Measurements from ENCODE around the gene SPEN. TPM values are rescaled to one million over a fixed set of nuclear protein-coding genes. Genes with fewer than 3 reads are reported as not detected.

Gene SPEN
- total RNA-seq, 2 experiments from 2014 or later: 73.5 to 76.7 TPM

- H3K27me3 Mint-ChIP-seq: no peaks in the 10 kb centered on the region
- POLR2A ChIA-PET: no interaction called here
- peaks cover 37% of the 10 kb centered on the region for H3K4me1 Mint-ChIP-seq (ENCODE audit: low read depth)
- H3K27ac ChIP-seq (ENCODE audit: low read depth in 1 of 2, low read length in 2 of 2): no peak overlapping the region
- no peak for DNase-seq
- H3K4me1 ChIP-seq (ENCODE audit: insufficient read depth, low read length): peaks cover 42% of the 10 kb centered on the region
- peak overlapping the region; percentile 39 for H3K27ac Mint-ChIP-seq
- H3K9me3 ChIP-seq (ENCODE audit: control insufficient read depth in 1 of 2, insufficient read depth in 1 of 2, low read length in 2 of 2): no peaks in the 10 kb centered on the region
- ATAC-seq (ENCODE audit: poor library complexity): no peak
- no peak for TF ChIP-seq CTCF (IDR thresholded peaks at IDR 0.05)
- no peaks in the 10 kb centered on the region for H3K27me3 ChIP-seq (ENCODE audit: control insufficient read depth in 1 of 2, insufficient read depth in 2 of 2, low read length in 2 of 2)
- CTCF ChIA-PET: no interaction called here
- H3K36me3 Mint-ChIP-seq (ENCODE audit: low read depth): peaks cover 55% of the 10 kb centered on the region
- H3K9me3 Mint-ChIP-seq: no peaks in the 10 kb centered on the region
- H3K4me3 ChIP-seq (ENCODE audit: low read length): no peak overlapping the region
- peaks cover 61% of the 10 kb centered on the region for H3K36me3 ChIP-seq (ENCODE audit: insufficient read depth, low read length)
- no peak overlapping the region for H3K4me3 Mint-ChIP-seq
- intact Hi-C loops (cut with DNase I, micrococcal nuclease): no loop called here
Measured at GRCh38 chr1:15946571-15947381, 99.3 kb downstream of the SPEN start.

- no peak for DNase-seq
- CTCF ChIA-PET: no interaction called here
- Mint-ChIP-seq H3K4me3 (no peak overlapping the region), H3K9me3 (no peaks in the 10 kb centered on the region), H3K4me1 (ENCODE audit: low read depth) (peaks cover 45% of the 10 kb centered on the region), H3K27ac (peak overlapping the region; percentile 98), H3K27me3 (no peaks in the 10 kb centered on the region), H3K36me3 (ENCODE audit: low read depth) (peaks cover 49% of the 10 kb centered on the region)
- Histone ChIP-seq H3K36me3 (ENCODE audit: insufficient read depth, low read length) (peaks cover 55% of the 10 kb centered on the region), H3K4me1 (ENCODE audit: insufficient read depth, low read length) (peaks cover 50% of the 10 kb centered on the region), H3K9me3 (ENCODE audit: control insufficient read depth in 1 of 2, insufficient read depth in 1 of 2, low read length in 2 of 2) (no peaks in the 10 kb centered on the region), H3K4me3 (ENCODE audit: low read length) (no peak overlapping the region), H3K27me3 (ENCODE audit: control insufficient read depth in 1 of 2, insufficient read depth in 2 of 2, low read length in 2 of 2) (no peaks in the 10 kb centered on the region), H3K27ac (ENCODE audit: low read depth in 1 of 2, low read length in 2 of 2) (peak overlapping the region in 1 of 2 donors; percentile 0)
- TF ChIP-seq CTCF (IDR thresholded peaks at IDR 0.05): no peak
- POLR2A ChIA-PET: interaction anchor here (1.8 kb wide), 1 partner anchor 29 kb away, joined by 5 read pairs; the partner anchor contains the start of gene ZBTB17
- no peak for ATAC-seq (ENCODE audit: poor library complexity)
- intact Hi-C loops (cut with DNase I, micrococcal nuclease): no loop called here
Measured at GRCh38 chr1:15947382-15948090, 100.0 kb downstream of the SPEN start.

- peaks cover 48% of the 10 kb centered on the region for H3K36me3 Mint-ChIP-seq (ENCODE audit: low read depth)
- peak overlapping the region; percentile 98 for H3K27ac Mint-ChIP-seq
- POLR2A ChIA-PET: interaction anchor here (1.8 kb wide), 2 partner anchors 10 to 28 kb away, joined by 5 read pairs; partner anchors contain the start of gene ZBTB17
- no peak overlapping the region for H3K4me3 Mint-ChIP-seq
- no peaks in the 10 kb centered on the region for H3K9me3 ChIP-seq (ENCODE audit: control insufficient read depth in 1 of 2, insufficient read depth in 1 of 2, low read length in 2 of 2)
- CTCF ChIA-PET: interaction anchor here (1.6 kb wide), 1 partner anchor 16 kb away, joined by 4 read pairs; no protein-coding TSS in a partner anchor
- peaks cover 56% of the 10 kb centered on the region for H3K4me1 ChIP-seq (ENCODE audit: insufficient read depth, low read length)
- no peaks in the 10 kb centered on the region for H3K27me3 ChIP-seq (ENCODE audit: control insufficient read depth in 1 of 2, insufficient read depth in 2 of 2, low read length in 2 of 2)
- peak overlapping the region in 1 of 2 donors; percentile 0 for H3K27ac ChIP-seq (ENCODE audit: low read depth in 1 of 2, low read length in 2 of 2)
- H3K27me3 Mint-ChIP-seq: no peaks in the 10 kb centered on the region
- H3K9me3 Mint-ChIP-seq: no peaks in the 10 kb centered on the region
- peaks cover 51% of the 10 kb centered on the region for H3K36me3 ChIP-seq (ENCODE audit: insufficient read depth, low read length)
- H3K4me3 ChIP-seq (ENCODE audit: low read length): no peak overlapping the region
- TF ChIP-seq CTCF (IDR thresholded peaks at IDR 0.05): no peak
- ATAC-seq (ENCODE audit: poor library complexity): no peak
- peak in 2 of 14 experiments; percentile 21 to 34 for DNase-seq
- intact Hi-C loops (cut with DNase I, micrococcal nuclease): no loop called here
- H3K4me1 Mint-ChIP-seq (ENCODE audit: low read depth): peaks cover 50% of the 10 kb centered on the region
Measured at GRCh38 chr1:15948091-15948591, 100.6 kb downstream of the SPEN start.
